Testis (tissue), 3 donors: ENCODE data around the gene MRFAP1L1. TPM values are rescaled to one million over a fixed set of nuclear protein-coding genes. Genes with fewer than 3 reads are reported as not detected.

Experiments
- DNase-seq: peaks from one replicate; pipeline ENCODE4 v3.0.0-alpha.2; 2019
- H3K27ac ChIP-seq, 2 donors: fragments of 200-600 bp; sonication (generic); one replicate each; pipeline ENCODE4 v1.5.1; 2019
- H3K27me3 ChIP-seq: fragments of 200-600 bp; sonication (generic); one replicate; pipeline ENCODE4 v1.5.1; 2019
- H3K36me3 ChIP-seq: fragments of 200-600 bp; sonication (generic); one replicate; pipeline ENCODE4 v1.5.1; 2017; ENCODE audit warnings: low read depth; ENCODE audit errors: missing control alignments
- H3K4me1 ChIP-seq: fragments of 200-600 bp; sonication (generic); one replicate; pipeline ENCODE4 v1.5.1; 2019
- H3K4me3 ChIP-seq, 2 donors: fragments of 200-600 bp; sonication (generic); one replicate each; pipeline ENCODE4 v1.5.1; 2017 to 2019
- H3K9me3 ChIP-seq: fragments of 200-600 bp; sonication (generic); one replicate; pipeline ENCODE4 v1.5.1; 2017
- CTCF ChIP-seq, 3 experiments: fragments of 450-650 bp in 2 of 3; fragments of 200-600 bp in 1 of 3; sonication (generic) in 1 of 3; IDR thresholded peaks; one replicate each; pipeline ENCODE4 v1.5.1; 2016 to 2019; ENCODE audit warnings: antibody characterized with exemption in 3 of 3, mild to moderate bottlenecking in 2 of 3, moderate library complexity in 1 of 3
- POLR2A ChIP-seq: fragments of 450-650 bp; IDR thresholded peaks from one replicate; pipeline ENCODE4 v1.6.1; 2017; ENCODE audit warnings: antibody characterized with exemption, mild to moderate bottlenecking, moderate library complexity
- WGBS, 2 donors: methylation state at CpG; one replicate each; pipeline ENCODE4 v1.1.5; 2018; 5-methylcytosine and 5-hydroxymethylcytosine counted together
- intact Hi-C: fragments of 100-400 bp; cut with DNase I; formaldehyde crosslinking; loops from one replicate; pipeline ENCODE4 v1.15.1; 2023; ENCODE audit warnings: low total_unique reads
- polyA plus RNA-seq: library from polyadenylated mRNA; stranded (reverse); fragments of 350-450 nt; fragmentation: Illumina TruSeq; extraction: RNeasy Lipid Tissue Mini Kit (QIAGEN cat#74804); gene quantifications from one replicate; pipeline ENCODE4 v1.2.3, GENCODE V29; 2014; ENCODE audit warnings: low read depth, low replicate concordance; ENCODE audit not compliant: insufficient read depth
- total RNA-seq, 2 donors: library from RNA; depleted of rRNA; stranded (reverse); fragments of >200 nt; gene quantifications; one replicate each; pipeline ENCODE4 v1.2.3, GENCODE V29; 2016

MRFAP1L1 gene
- total and polyA plus RNA-seq, 3 donors from 2014 or later: 40.8 to 60.5 (median 42.9) TPM

- H3K27ac ChIP-seq: no peak overlapping the region
- H3K27me3 ChIP-seq: no peaks in the 10 kb centered on the region
- intact Hi-C loops: no loop called here
- no peak for DNase-seq
- H3K9me3 ChIP-seq: no peaks in the 10 kb centered on the region
- 74 to 92% methylated on average over 5 of the region's 5 CpGs for WGBS, 2 donors
- H3K4me1 ChIP-seq: no peaks in the 10 kb centered on the region
- no peaks in the 10 kb centered on the region for H3K36me3 ChIP-seq
- H3K4me3 ChIP-seq: no peak overlapping the region
- TF ChIP-seq POLR2A: no peak
- no peak for TF ChIP-seq CTCF (IDR thresholded peaks at IDR 0.05)
Measured at GRCh38 chr4:6699388-6699787, 10.3 kb downstream of the MRFAP1L1 start.

DNA sequence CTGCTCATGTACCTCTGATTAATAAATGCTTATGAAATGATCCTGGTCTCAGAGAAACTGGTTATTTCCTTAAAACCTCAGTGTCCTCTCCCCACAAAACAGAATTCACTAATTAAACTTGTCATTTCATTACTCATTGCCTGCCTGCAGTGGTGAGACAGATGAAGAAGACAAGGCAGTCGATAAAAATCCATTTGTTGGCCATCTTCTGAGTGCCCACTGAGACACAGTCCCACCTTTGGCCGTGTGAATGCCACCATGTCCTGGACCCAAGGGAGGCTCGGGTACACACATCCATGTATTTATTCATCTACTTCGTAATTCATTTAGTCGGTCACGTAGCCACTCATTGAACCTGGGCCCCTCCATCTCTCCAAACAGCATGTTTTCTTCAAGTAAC is 12.5 kb downstream of the MRFAP1L1 start:
- TF ChIP-seq CTCF (IDR thresholded peaks at IDR 0.05) (no peak), POLR2A (no peak)
- intact Hi-C loops: no loop called here
- WGBS, 2 donors: 95 to 97% methylated on average over 6 of the region's 6 CpGs
- H3K27ac ChIP-seq: no peak overlapping the region
- H3K4me1 ChIP-seq: no peaks in the 10 kb centered on the region
- H3K27me3 ChIP-seq: no peaks in the 10 kb centered on the region
- H3K9me3 ChIP-seq: no peaks in the 10 kb centered on the region
- H3K36me3 ChIP-seq: no peaks in the 10 kb centered on the region
- no peak for DNase-seq
- no peak overlapping the region for H3K4me3 ChIP-seq

DNA sequence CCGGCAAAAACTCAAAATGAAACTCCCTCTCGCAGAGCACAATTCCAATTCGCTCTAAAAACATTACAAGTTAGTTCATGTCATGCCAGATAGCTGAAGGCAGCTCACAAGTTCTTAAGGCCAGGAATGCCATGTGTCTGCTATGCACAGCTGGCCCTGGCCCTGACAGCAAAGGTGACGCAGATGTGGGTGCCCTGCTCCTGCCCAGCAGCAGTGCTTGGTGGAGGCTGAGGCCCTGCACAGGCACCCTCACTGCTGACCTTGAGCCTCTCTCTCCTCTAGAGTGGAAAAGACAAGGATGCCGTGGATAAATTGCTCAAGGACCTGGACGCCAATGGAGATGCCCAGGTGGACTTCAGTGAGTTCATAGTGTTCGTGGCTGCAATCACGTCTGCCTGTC is 13.1 kb downstream of the MRFAP1L1 start:
- TF ChIP-seq CTCF (IDR thresholded peaks at IDR 0.05): no peak
- TF ChIP-seq POLR2A: no peak
- intact Hi-C loops: no loop called here
- no peak overlapping the region for H3K4me3 ChIP-seq
- no peak for DNase-seq
- no peak overlapping the region for H3K27ac ChIP-seq
- H3K27me3 ChIP-seq: no peaks in the 10 kb centered on the region
- WGBS, 2 donors: 69 to 84% methylated on average over 8 of the region's 8 CpGs
- H3K4me1 ChIP-seq: no peaks in the 10 kb centered on the region
- no peaks in the 10 kb centered on the region for H3K36me3 ChIP-seq
- no peaks in the 10 kb centered on the region for H3K9me3 ChIP-seq

DNA sequence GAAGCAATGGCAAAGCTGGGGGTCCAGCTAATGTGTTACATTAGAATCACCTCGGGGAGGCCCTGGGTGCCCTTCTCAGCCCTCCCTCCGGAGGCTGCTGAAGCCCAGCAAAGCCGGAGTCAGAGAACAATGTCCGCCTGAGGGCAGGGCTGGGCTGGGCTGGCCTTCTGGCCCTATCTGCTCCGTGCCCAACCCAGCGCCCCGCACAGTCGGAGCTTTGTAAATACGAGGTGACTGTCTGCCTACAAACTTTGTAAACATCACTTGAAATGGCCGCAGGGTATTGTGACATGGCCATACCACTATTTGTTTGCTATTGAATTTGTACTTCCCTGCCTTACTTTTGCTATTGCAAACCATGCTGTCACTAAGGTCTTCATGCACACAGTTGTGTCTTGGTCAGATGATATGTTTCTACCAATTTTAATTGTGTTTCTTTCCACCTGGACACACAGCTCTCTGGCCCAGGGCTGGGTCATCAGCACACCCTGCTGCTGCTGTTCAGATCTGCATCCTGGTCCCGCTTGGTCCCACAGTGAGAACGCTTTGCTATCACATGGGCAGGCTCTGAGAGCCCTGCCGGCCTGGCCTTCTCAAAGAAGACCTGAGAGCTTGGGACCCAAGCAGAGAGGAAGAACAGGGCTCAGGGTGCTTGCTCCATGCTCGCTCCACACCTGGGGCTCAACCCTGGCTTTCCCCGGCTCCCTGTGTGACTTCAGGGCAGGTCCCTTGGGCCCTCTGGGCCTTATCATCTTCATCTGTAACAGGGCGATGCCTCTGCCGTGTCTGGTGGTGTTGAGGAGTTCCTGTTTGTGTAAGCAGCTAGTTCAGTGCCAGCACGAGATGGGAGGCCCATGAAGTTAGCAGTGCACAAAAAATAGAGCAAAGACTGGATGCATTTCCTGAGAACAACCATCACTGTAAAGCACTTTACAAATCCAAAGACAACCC is 13.7 kb downstream of the MRFAP1L1 start:
- no peaks in the 10 kb centered on the region for H3K36me3 ChIP-seq
- DNase-seq: no peak
- no peaks in the 10 kb centered on the region for H3K4me1 ChIP-seq
- no peak overlapping the region for H3K4me3 ChIP-seq
- TF ChIP-seq POLR2A: no peak
- no peak for TF ChIP-seq CTCF (IDR thresholded peaks at IDR 0.05)
- no peak overlapping the region for H3K27ac ChIP-seq
- no peaks in the 10 kb centered on the region for H3K9me3 ChIP-seq
- WGBS, 2 donors: 84 to 85% methylated on average over 13 to 18 of the region's 18 CpGs
- no peaks in the 10 kb centered on the region for H3K27me3 ChIP-seq
- intact Hi-C loops: no loop called here
